ENCODE data around the gene SRBD1. TPM values are rescaled to one million over a fixed set of nuclear protein-coding genes. Genes with fewer than 3 reads are reported as not detected.

The SRBD1 gene
- total RNA-seq, 1 experiment from 2014 or later = 22.8 TPM

- no peak for TF ChIP-seq AR (CRISPR knock-in tag; IDR thresholded peaks at IDR 0.05)
- no peak for TF ChIP-seq E2F5 (CRISPR knock-in tag; IDR thresholded peaks at IDR 0.05)
- 0 out of 2 replicates have a peak, but pooled peaks have one; percentile 8 for TF ChIP-seq KAT7 (CRISPR knock-in tag; IDR thresholded peaks at IDR 0.05; ENCODE audit: borderline replicate concordance)
- TF ChIP-seq GTF2I (CRISPR knock-in tag; conservative IDR thresholded peaks at IDR 0.05) = no peak
- no peak for TF ChIP-seq ZNF671 (CRISPR knock-in tag; IDR thresholded peaks at IDR 0.05)
- no peak for TF ChIP-seq ZNF138 (CRISPR knock-in tag; conservative IDR thresholded peaks at IDR 0.05)
- TF ChIP-seq USF2 (CRISPR knock-in tag; IDR thresholded peaks at IDR 0.05) = peak; percentile 94
- peak; percentile 15; the same call in 1 of the 2 replicates for TF ChIP-seq GABPB1 (CRISPR knock-in tag; IDR thresholded peaks at IDR 0.05)
- peak; percentile 82 for TF ChIP-seq ZNF423 (CRISPR knock-in tag; IDR thresholded peaks at IDR 0.05)
- no peak for TF ChIP-seq TCF7 (CRISPR knock-in tag; IDR thresholded peaks at IDR 0.05; ENCODE audit: low read depth)
- no peak for TF ChIP-seq CREB1 (CRISPR knock-in tag; IDR thresholded peaks at IDR 0.05)
- no peak for TF ChIP-seq ATF2 (CRISPR knock-in tag; IDR thresholded peaks at IDR 0.05; ENCODE audit: borderline replicate concordance, low read depth)
Observed at GRCh38 chr2:45649858-45650811, 39.1 kb upstream of the SRBD1 start (continued).

- POLR2A ChIA-PET = interaction anchor here (1.1 kb wide), 1 partner anchor 10 kb away, joined by 4 read pairs; no protein-coding TSS in a partner anchor
- CTCF ChIA-PET = interaction anchor here (0.8 to 2.0 kb wide), 15 partner anchors 10 to 331 kb away, joined by 3 to 11 read pairs (median 4); partner anchors contain the start of gene SRBD1
- H3K27me3 Mint-ChIP-seq (ENCODE audit: low read depth) = peaks cover 73% of the 10 kb centered on the region
- TF ChIP-seq EMX1 (CRISPR knock-in tag; IDR thresholded peaks at IDR 0.05) = no peak
- TF ChIP-seq ZBTB43 (CRISPR knock-in tag; IDR thresholded peaks at IDR 0.05) = no peak
- no peak for TF ChIP-seq JUN (CRISPR knock-in tag; IDR thresholded peaks at IDR 0.05)
- TF ChIP-seq ZNF425 (CRISPR knock-in tag; conservative IDR thresholded peaks at IDR 0.05) = no peak
- TF ChIP-seq ZNF219 (CRISPR knock-in tag; IDR thresholded peaks at IDR 0.05; ENCODE audit: borderline replicate concordance) = no peak
- TF ChIP-seq PRDM15 (CRISPR knock-in tag; IDR thresholded peaks at IDR 0.05) = no peak
- no peak for TF ChIP-seq MYBL2 (CRISPR knock-in tag; IDR thresholded peaks at IDR 0.05)
- TF ChIP-seq CREB1 (CRISPR knock-in tag; IDR thresholded peaks at IDR 0.05) = no peak
- TF ChIP-seq ZNF121 (CRISPR knock-in tag; IDR thresholded peaks at IDR 0.05) = no peak
- TF ChIP-seq SMAD4 (CRISPR knock-in tag; IDR thresholded peaks at IDR 0.05) = no peak
- no peak for TF ChIP-seq GTF2I (CRISPR knock-in tag; conservative IDR thresholded peaks at IDR 0.05)
- TF ChIP-seq TEAD4 (CRISPR knock-in tag; IDR thresholded peaks at IDR 0.05) = no peak
Observed at GRCh38 chr2:45649462-45649857, 38.4 kb upstream of the SRBD1 start.

More at GRCh38 chr2:45649462-45649857, 38.4 kb upstream of the SRBD1 start:
- DNase-seq (ENCODE audit: low spot score) = no peak
- ATAC-seq = no peak
- Mint-ChIP-seq H3K4me1 (peaks cover 16% of the 10 kb centered on the region), H3K27ac (no peak overlapping the region), H3K4me3 (peak overlapping the region; percentile 80), H3K9me3 (no peaks in the 10 kb centered on the region), H3K36me3 (no peaks in the 10 kb centered on the region)

Measured in WTC11 (cell line).